Stimulated activated CD8-positive, alpha-beta memory T cell treated with anti-CD3 and anti-CD28 coated beads, Interleukin-4, amount 100 ng/mL, for 24 hours (primary cell): ENCODE data around the gene AKR1C3.
"Not testable (repeated sequence)": the region's sequence is repeated elsewhere in the genome, so short reads cannot be mapped to it uniquely, and the experiment has no call there.

Experiments used
- DNase-seq: peaks from one replicate; pipeline ENCODE4 v3.0.0-alpha.2; 2020; ENCODE audit warnings: low read depth

AKR1C3 gene

GRCh38 chr10:5136468-5137087 is 42.4 kb downstream of the AKR1C3 start:
- no peak for DNase-seq

GRCh38 chr10:5137699-5138098 is 43.5 kb downstream of the AKR1C3 start:
- DNase-seq = not testable (repeated sequence)

- DNase-seq = no peak
Observed at GRCh38 chr10:5142199-5142598, 48.0 kb downstream of the AKR1C3 start.

GRCh38 chr10:5143137-5143536 is 48.9 kb downstream of the AKR1C3 start:
- DNase-seq = no peak

- no peak for DNase-seq
Observed at GRCh38 chr10:5146920-5147254, 52.7 kb downstream of the AKR1C3 start.

- no peak for DNase-seq
Observed at GRCh38 chr10:5147255-5147980, 53.2 kb downstream of the AKR1C3 start.

GRCh38 chr10:5147981-5148677 is 53.9 kb downstream of the AKR1C3 start:
- DNase-seq = no peak

GRCh38 chr10:5148678-5149032 is 54.4 kb downstream of the AKR1C3 start:
- DNase-seq = no peak

- DNase-seq = no peak
Observed at GRCh38 chr10:5151076-5151475, 56.9 kb downstream of the AKR1C3 start.

- DNase-seq = no peak
Observed at GRCh38 chr10:5155951-5156350, 61.7 kb downstream of the AKR1C3 start.
